H1 (cell line): ENCODE results near the gene RGL1. TPM values are rescaled to one million over a fixed set of nuclear protein-coding genes. Genes with fewer than 3 reads are reported as not detected.

ENCODE experiments used
- CTBP2 ChIP-seq: IDR thresholded peaks from 2 replicates; pipeline ENCODE4 v1.7.0; 2011; ENCODE audit warnings: borderline replicate concordance, mild to moderate bottlenecking, moderate library complexity, mixed read lengths, low read length; ENCODE audit not compliant: insufficient read depth, insufficient read length
- TCF12 ChIP-seq: IDR thresholded peaks from 2 replicates; pipeline ENCODE4 v1.6.1; 2011; ENCODE audit warnings: low read depth, mild to moderate bottlenecking, low read length
- polyA plus RNA-seq, 7 experiments: library from polyadenylated mRNA; depleted of rRNA in 3 of 7; stranded (reverse) in 5 of 7; unstranded in 2 of 7; fragments of >200 nt in 5 of 7; fragments of 200-250 nt in 2 of 7; gene quantifications; 1 replicate in 5 of 7; 2 replicates in 1 of 7; 4 replicates in 1 of 7; pipeline versions ENCODE4 v1.2.1 to v1.2.3, GENCODE V29; 2011 to 2013; ENCODE audit warnings: missing spikeins in 2 of 7, mixed read lengths in 2 of 7
- total RNA-seq: library from RNA; stranded (reverse); fragmentation: NEBNext Ultra II Directional; extraction: Animal tissue kit (Norgen Biotek cat#: 25700); gene quantifications from 2 replicates; pipeline ENCODE4 v1.2.1, GENCODE V29; 2021
- TF ChIP-seq, protein P1 (sequence below): fragments of 300-600 bp; sonication (generic); IDR thresholded peaks from 2 replicates; pipeline ENCODE4 v1.7.1; 2012; ENCODE audit warnings: low read length, moderate library complexity, mild to moderate bottlenecking, inconsistent platforms; ENCODE audit not compliant: insufficient replicate concordance
- TF ChIP-seq, protein P2 (sequence below), 3 experiments: IDR thresholded peaks; 1 replicate in 2 of 3; 2 replicates in 1 of 3; pipeline versions ENCODE4 v1.5.1 to v1.6.1; 2011; ENCODE audit warnings: low read length in 3 of 3, mild to moderate bottlenecking in 3 of 3, inconsistent platforms in 2 of 3, low read depth in 1 of 3, moderate library complexity in 1 of 3; ENCODE audit not compliant: insufficient read depth in 1 of 3; ENCODE audit errors: control extremely low read depth in 1 of 3

The RGL1 gene
- total and polyA plus RNA-seq, 2 of the 8 experiments (the other 6 are each of a cell fraction or from before 2014, with no cell fraction given): 0.98 to 2.4 TPM

DNA sequence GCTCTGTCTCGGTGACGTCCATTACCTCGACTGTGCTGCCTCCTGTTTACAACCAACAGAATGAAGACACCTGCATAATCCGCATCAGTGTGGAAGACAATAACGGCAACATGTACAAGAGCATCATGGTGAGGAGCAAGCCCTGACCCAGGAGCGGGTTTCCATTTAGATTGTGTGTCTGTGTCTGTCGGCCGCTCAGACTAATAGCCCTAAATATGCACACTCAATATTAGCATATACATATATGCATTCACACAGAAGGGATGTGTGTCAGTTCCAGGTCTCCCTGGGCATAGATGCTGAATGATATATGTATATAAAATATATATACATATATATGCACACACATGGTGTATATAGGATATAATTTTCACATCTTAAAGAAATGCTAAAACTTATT is 111.7 kb downstream of the RGL1 start (continued):
- TF ChIP-seq, protein P1, sequence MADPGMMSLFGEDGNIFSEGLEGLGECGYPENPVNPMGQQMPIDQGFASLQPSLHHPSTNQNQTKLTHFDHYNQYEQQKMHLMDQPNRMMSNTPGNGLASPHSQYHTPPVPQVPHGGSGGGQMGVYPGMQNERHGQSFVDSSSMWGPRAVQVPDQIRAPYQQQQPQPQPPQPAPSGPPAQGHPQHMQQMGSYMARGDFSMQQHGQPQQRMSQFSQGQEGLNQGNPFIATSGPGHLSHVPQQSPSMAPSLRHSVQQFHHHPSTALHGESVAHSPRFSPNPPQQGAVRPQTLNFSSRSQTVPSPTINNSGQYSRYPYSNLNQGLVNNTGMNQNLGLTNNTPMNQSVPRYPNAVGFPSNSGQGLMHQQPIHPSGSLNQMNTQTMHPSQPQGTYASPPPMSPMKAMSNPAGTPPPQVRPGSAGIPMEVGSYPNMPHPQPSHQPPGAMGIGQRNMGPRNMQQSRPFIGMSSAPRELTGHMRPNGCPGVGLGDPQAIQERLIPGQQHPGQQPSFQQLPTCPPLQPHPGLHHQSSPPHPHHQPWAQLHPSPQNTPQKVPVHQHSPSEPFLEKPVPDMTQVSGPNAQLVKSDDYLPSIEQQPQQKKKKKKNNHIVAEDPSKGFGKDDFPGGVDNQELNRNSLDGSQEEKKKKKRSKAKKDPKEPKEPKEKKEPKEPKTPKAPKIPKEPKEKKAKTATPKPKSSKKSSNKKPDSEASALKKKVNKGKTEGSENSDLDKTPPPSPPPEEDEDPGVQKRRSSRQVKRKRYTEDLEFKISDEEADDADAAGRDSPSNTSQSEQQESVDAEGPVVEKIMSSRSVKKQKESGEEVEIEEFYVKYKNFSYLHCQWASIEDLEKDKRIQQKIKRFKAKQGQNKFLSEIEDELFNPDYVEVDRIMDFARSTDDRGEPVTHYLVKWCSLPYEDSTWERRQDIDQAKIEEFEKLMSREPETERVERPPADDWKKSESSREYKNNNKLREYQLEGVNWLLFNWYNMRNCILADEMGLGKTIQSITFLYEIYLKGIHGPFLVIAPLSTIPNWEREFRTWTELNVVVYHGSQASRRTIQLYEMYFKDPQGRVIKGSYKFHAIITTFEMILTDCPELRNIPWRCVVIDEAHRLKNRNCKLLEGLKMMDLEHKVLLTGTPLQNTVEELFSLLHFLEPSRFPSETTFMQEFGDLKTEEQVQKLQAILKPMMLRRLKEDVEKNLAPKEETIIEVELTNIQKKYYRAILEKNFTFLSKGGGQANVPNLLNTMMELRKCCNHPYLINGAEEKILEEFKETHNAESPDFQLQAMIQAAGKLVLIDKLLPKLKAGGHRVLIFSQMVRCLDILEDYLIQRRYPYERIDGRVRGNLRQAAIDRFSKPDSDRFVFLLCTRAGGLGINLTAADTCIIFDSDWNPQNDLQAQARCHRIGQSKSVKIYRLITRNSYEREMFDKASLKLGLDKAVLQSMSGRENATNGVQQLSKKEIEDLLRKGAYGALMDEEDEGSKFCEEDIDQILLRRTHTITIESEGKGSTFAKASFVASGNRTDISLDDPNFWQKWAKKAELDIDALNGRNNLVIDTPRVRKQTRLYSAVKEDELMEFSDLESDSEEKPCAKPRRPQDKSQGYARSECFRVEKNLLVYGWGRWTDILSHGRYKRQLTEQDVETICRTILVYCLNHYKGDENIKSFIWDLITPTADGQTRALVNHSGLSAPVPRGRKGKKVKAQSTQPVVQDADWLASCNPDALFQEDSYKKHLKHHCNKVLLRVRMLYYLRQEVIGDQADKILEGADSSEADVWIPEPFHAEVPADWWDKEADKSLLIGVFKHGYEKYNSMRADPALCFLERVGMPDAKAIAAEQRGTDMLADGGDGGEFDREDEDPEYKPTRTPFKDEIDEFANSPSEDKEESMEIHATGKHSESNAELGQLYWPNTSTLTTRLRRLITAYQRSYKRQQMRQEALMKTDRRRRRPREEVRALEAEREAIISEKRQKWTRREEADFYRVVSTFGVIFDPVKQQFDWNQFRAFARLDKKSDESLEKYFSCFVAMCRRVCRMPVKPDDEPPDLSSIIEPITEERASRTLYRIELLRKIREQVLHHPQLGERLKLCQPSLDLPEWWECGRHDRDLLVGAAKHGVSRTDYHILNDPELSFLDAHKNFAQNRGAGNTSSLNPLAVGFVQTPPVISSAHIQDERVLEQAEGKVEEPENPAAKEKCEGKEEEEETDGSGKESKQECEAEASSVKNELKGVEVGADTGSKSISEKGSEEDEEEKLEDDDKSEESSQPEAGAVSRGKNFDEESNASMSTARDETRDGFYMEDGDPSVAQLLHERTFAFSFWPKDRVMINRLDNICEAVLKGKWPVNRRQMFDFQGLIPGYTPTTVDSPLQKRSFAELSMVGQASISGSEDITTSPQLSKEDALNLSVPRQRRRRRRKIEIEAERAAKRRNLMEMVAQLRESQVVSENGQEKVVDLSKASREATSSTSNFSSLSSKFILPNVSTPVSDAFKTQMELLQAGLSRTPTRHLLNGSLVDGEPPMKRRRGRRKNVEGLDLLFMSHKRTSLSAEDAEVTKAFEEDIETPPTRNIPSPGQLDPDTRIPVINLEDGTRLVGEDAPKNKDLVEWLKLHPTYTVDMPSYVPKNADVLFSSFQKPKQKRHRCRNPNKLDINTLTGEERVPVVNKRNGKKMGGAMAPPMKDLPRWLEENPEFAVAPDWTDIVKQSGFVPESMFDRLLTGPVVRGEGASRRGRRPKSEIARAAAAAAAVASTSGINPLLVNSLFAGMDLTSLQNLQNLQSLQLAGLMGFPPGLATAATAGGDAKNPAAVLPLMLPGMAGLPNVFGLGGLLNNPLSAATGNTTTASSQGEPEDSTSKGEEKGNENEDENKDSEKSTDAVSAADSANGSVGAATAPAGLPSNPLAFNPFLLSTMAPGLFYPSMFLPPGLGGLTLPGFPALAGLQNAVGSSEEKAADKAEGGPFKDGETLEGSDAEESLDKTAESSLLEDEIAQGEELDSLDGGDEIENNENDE: no peak
- TF ChIP-seq, protein P2, sequence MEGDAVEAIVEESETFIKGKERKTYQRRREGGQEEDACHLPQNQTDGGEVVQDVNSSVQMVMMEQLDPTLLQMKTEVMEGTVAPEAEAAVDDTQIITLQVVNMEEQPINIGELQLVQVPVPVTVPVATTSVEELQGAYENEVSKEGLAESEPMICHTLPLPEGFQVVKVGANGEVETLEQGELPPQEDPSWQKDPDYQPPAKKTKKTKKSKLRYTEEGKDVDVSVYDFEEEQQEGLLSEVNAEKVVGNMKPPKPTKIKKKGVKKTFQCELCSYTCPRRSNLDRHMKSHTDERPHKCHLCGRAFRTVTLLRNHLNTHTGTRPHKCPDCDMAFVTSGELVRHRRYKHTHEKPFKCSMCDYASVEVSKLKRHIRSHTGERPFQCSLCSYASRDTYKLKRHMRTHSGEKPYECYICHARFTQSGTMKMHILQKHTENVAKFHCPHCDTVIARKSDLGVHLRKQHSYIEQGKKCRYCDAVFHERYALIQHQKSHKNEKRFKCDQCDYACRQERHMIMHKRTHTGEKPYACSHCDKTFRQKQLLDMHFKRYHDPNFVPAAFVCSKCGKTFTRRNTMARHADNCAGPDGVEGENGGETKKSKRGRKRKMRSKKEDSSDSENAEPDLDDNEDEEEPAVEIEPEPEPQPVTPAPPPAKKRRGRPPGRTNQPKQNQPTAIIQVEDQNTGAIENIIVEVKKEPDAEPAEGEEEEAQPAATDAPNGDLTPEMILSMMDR (IDR thresholded peaks at IDR 0.05; ENCODE audit: control extremely low read depth in 1 of 3, insufficient read depth in 1 of 3, low read depth in 1 of 3, low read length in 3 of 3): no peak
- TF ChIP-seq TCF12 (no peak), CTBP2 (no peak)
